Ishikawa (cell line): ENCODE data around the gene HAUS7.

Experiments used
- CEBPB ChIP-seq: IDR thresholded peaks from 2 replicates; pipeline ENCODE4 v1.6.1; 2012
- CREB1 ChIP-seq: IDR thresholded peaks from 2 replicates; pipeline ENCODE4 v1.6.1; 2012; ENCODE audit warnings: low read depth
- EP300 ChIP-seq: IDR thresholded peaks from 2 replicates; pipeline ENCODE4 v1.6.1; 2012; ENCODE audit warnings: borderline replicate concordance
- RAD21 ChIP-seq: IDR thresholded peaks from 2 replicates; pipeline ENCODE4 v1.6.1; 2012; ENCODE audit warnings: low read depth
- TAF1 ChIP-seq: IDR thresholded peaks from 2 replicates; pipeline ENCODE4 v1.6.1; 2012; ENCODE audit warnings: low read depth, mild to moderate bottlenecking
- TCF12 ChIP-seq: IDR thresholded peaks from 2 replicates; pipeline ENCODE4 v1.6.1; 2012; ENCODE audit warnings: low read depth
- YY1 ChIP-seq: IDR thresholded peaks from 2 replicates; pipeline ENCODE4 v1.6.1; 2012; ENCODE audit warnings: low read depth
- ZBTB7A ChIP-seq: IDR thresholded peaks from 2 replicates; pipeline ENCODE4 v1.6.1; 2012; ENCODE audit warnings: low read depth
- TF ChIP-seq, protein P1 (sequence below): IDR thresholded peaks from 2 replicates; pipeline ENCODE4 v1.6.1; 2012
- TF ChIP-seq, protein P2 (sequence below): IDR thresholded peaks from 2 replicates; pipeline ENCODE4 v1.6.1; 2012; ENCODE audit warnings: low read depth, mild to moderate bottlenecking

DNA sequence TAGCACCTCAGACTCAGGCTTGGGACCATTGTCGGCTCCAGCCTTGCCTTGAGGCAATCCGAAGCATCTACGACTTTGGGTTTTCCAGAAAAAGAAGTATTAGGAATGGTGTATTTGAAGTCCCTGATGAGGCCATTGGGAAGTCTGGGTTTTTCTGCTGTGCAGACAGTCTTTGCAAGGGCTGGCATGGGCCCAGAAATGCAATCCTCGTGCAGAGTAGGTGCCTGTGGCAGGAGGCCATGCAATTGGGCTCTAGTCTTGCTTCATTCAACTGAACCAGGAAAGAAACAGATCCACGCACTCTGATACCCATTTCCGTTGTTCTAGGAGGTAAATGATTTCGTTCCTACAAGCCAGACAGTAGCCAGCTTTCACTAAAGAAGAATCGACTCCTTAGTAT lies 46.7 kb downstream of the HAUS7 start:
- TF ChIP-seq CEBPB (no peak), TCF12 (no peak), YY1 (no peak), EP300 (no peak), CREB1 (no peak), ZBTB7A (no peak), RAD21 (no peak), TAF1 (no peak)
- TF ChIP-seq, protein P1, sequence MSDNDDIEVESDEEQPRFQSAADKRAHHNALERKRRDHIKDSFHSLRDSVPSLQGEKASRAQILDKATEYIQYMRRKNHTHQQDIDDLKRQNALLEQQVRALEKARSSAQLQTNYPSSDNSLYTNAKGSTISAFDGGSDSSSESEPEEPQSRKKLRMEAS, result no peak
- TF ChIP-seq, protein P2, sequence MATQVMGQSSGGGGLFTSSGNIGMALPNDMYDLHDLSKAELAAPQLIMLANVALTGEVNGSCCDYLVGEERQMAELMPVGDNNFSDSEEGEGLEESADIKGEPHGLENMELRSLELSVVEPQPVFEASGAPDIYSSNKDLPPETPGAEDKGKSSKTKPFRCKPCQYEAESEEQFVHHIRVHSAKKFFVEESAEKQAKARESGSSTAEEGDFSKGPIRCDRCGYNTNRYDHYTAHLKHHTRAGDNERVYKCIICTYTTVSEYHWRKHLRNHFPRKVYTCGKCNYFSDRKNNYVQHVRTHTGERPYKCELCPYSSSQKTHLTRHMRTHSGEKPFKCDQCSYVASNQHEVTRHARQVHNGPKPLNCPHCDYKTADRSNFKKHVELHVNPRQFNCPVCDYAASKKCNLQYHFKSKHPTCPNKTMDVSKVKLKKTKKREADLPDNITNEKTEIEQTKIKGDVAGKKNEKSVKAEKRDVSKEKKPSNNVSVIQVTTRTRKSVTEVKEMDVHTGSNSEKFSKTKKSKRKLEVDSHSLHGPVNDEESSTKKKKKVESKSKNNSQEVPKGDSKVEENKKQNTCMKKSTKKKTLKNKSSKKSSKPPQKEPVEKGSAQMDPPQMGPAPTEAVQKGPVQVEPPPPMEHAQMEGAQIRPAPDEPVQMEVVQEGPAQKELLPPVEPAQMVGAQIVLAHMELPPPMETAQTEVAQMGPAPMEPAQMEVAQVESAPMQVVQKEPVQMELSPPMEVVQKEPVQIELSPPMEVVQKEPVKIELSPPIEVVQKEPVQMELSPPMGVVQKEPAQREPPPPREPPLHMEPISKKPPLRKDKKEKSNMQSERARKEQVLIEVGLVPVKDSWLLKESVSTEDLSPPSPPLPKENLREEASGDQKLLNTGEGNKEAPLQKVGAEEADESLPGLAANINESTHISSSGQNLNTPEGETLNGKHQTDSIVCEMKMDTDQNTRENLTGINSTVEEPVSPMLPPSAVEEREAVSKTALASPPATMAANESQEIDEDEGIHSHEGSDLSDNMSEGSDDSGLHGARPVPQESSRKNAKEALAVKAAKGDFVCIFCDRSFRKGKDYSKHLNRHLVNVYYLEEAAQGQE, result no peak
